Large intestine (tissue), 3 donors: ENCODE data around the gene DAB2. TPM values are rescaled to one million over a fixed set of nuclear protein-coding genes. Genes with fewer than 3 reads are reported as not detected.

ENCODE experiments used
- DNase-seq, 2 donors: peaks; one replicate each; pipeline versions ENCODE4 v3.0.0 to v3.0.0-alpha.2; 2013
- H3K27ac ChIP-seq: one replicate; pipeline ENCODE4 v1.5.1; 2013; ENCODE audit warnings: low read length
- H3K27me3 ChIP-seq: 2 replicates; pipeline ENCODE4 v1.6.1; 2013; ENCODE audit warnings: low read length; ENCODE audit not compliant: control insufficient read depth, insufficient read depth
- H3K36me3 ChIP-seq: 2 replicates; pipeline ENCODE4 v1.6.1; 2013; ENCODE audit warnings: low read length; ENCODE audit not compliant: control insufficient read depth, insufficient read depth
- H3K4me1 ChIP-seq: one replicate; pipeline ENCODE4 v1.6.1; 2013; ENCODE audit warnings: low read length; ENCODE audit not compliant: control insufficient read depth, insufficient read depth
- H3K4me3 ChIP-seq: one replicate; pipeline ENCODE4 v1.5.1; 2013; ENCODE audit warnings: low read length
- H3K9me3 ChIP-seq: one replicate; pipeline ENCODE4 v1.6.1; 2013; ENCODE audit warnings: mild to moderate bottlenecking, low read depth, low read length, moderate library complexity; ENCODE audit not compliant: control insufficient read depth
- WGBS: methylation state at CpG from one replicate; pipeline ENCODE4 v1.1.5; 2013; ENCODE audit warnings: low lambda C conversion rate; ENCODE audit not compliant: insufficient coverage; 5-methylcytosine and 5-hydroxymethylcytosine counted together
- polyA plus RNA-seq: library from polyadenylated mRNA; unstranded; fragments of 120-200 nt; gene quantifications from one replicate; pipeline ENCODE4 v1.2.1, GENCODE V29; 2013

Gene DAB2
- polyA plus RNA-seq, 1 donor: 178 TPM

- Histone ChIP-seq H3K36me3 (no peaks in the 10 kb centered on the region), H3K4me1 (no peaks in the 10 kb centered on the region), H3K27me3 (no peaks in the 10 kb centered on the region), H3K4me3 (no peak overlapping the region), H3K9me3 (peaks cover 5% of the 10 kb centered on the region), H3K27ac (no peak overlapping the region)
- DNase-seq: no peak
- 100% methylated on average over 1 of the region's 1 CpG for WGBS
Observed at GRCh38 chr5:39328731-39329130, 96.0 kb downstream of the DAB2 start.

GRCh38 chr5:39323542-39323941 is 101.2 kb downstream of the DAB2 start:
- no peaks in the 10 kb centered on the region for H3K36me3 ChIP-seq
- H3K4me1 ChIP-seq: no peaks in the 10 kb centered on the region
- H3K4me3 ChIP-seq: no peak overlapping the region
- H3K27ac ChIP-seq: no peak overlapping the region
- no peak for DNase-seq
- 63% methylated on average over 1 of the region's 3 CpGs for WGBS
- peaks cover 4% of the 10 kb centered on the region for H3K9me3 ChIP-seq
- no peaks in the 10 kb centered on the region for H3K27me3 ChIP-seq

Other genes with a start within 250 kb of the DAB2 start
- gene FYB1, start 205.4 kb downstream of the DAB2 start, polyA plus RNA-seq: 6.8 TPM
- 0.04 TPM for gene C9, start 60.5 kb downstream of the DAB2 start, polyA plus RNA-seq